H1 (cell line): ENCODE data around the gene SIDT1. TPM values are rescaled to one million over a fixed set of nuclear protein-coding genes. Genes with fewer than 3 reads are reported as not detected.

Source experiments
- ATF3 ChIP-seq: IDR thresholded peaks from 2 replicates; pipeline ENCODE4 v1.6.1; 2011; ENCODE audit warnings: low read depth, mild to moderate bottlenecking, low read length; ENCODE audit not compliant: insufficient read depth
- CHD7 ChIP-seq: fragments of 300-600 bp; sonication (generic); IDR thresholded peaks from 2 replicates; pipeline ENCODE4 v1.7.1; 2012; ENCODE audit warnings: low read length, moderate library complexity, mild to moderate bottlenecking, inconsistent platforms; ENCODE audit not compliant: insufficient replicate concordance
- E2F6 ChIP-seq: IDR thresholded peaks from 2 replicates; pipeline ENCODE4 v1.6.1; 2012; ENCODE audit warnings: inconsistent platforms
- GTF2F1 ChIP-seq: IDR thresholded peaks from 2 replicates; pipeline ENCODE4 v1.6.1; 2012; ENCODE audit warnings: low read depth, low read length, improper control_type of control experiment, borderline replicate concordance
- TCF12 ChIP-seq: IDR thresholded peaks from 2 replicates; pipeline ENCODE4 v1.6.1; 2011; ENCODE audit warnings: low read depth, mild to moderate bottlenecking, low read length
- polyA plus RNA-seq, 7 experiments: library from polyadenylated mRNA; depleted of rRNA in 3 of 7; stranded (reverse) in 5 of 7; unstranded in 2 of 7; fragments of >200 nt in 5 of 7; fragments of 200-250 nt in 2 of 7; gene quantifications; 1 replicate in 5 of 7; 2 replicates in 1 of 7; 4 replicates in 1 of 7; pipeline versions ENCODE4 v1.2.1 to v1.2.3, GENCODE V29; 2011 to 2013; ENCODE audit warnings: missing spikeins in 2 of 7, mixed read lengths in 2 of 7
- total RNA-seq: library from RNA; stranded (reverse); fragmentation: NEBNext Ultra II Directional; extraction: Animal tissue kit (Norgen Biotek cat#: 25700); gene quantifications from 2 replicates; pipeline ENCODE4 v1.2.1, GENCODE V29; 2021

SIDT1 gene
- total and polyA plus RNA-seq, 2 of the 8 experiments (the other 6 are each of a cell fraction or from before 2014, with no cell fraction given) = 0.06 TPM; not detected in 1

GRCh38 chr3:113648524-113648923 lies 116.2 kb downstream of the SIDT1 start (continued):
- TF ChIP-seq CHD7 (no peak), ATF3 (no peak), E2F6 (no peak), GTF2F1 (no peak), TCF12 (no peak)
